GM18867 (cell line): ENCODE data around the gene CEP85L.

ENCODE experiments used
- ATAC-seq: cut with Tn5 transposase; IDR thresholded peaks from one replicate; pipeline ENCODE4 v1.9.1; 2021; ENCODE audit warnings: mild to moderate bottlenecking, moderate library complexity; ENCODE audit not compliant: unreplicated experiment

CEP85L gene

DNA sequence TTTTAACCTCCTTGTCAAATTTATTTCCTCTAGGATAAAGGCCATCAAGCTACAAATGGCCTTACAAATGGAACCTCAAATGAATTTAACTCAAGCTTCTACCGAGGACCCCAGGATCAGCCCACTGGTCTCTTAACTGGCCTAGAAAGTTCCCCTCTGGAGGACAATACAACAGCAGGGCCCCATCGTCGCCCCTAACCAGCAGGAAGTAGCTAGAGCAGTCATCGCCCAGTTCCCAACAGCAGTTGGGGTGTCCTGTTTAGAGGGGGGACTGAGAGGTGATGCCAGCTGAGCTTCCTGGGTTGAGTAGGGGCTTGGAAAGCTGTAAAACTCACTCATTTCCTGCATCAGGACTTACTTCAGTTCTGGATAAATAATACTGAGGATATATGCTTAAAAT lies 25.6 kb downstream of the CEP85L start:
- no peak for ATAC-seq

DNA sequence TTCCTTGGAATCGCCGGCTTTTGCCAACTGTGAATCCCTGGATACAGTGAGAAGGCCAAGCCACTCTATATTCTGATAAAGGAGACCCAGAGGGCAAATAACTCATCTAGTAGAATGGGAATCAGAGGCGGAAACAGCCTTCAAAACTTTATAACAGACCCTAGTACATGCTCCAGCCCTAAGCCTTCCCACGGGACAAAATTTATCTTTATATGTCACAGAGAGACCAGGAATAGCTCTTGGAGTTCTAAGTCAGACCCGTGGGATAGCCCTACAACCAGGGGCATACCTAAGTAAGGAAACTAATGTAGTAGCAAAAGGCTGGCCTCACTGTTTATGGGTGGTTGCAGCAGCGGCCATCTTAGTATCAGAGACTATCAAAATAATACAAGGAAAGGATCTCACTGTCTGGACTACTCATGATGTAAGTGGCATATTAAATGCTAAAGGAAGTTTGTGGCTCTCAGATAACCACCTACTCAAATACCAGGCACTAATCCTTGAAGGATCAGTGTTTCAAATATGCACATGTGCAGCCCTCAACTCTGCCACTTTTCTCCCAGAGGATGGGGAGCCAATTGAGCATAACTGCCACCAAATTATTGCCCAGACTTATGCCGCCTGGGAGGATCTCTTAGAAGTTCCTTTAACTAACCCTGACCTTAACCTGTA lies 29.5 kb downstream of the CEP85L start:
- ATAC-seq = no peak

DNA sequence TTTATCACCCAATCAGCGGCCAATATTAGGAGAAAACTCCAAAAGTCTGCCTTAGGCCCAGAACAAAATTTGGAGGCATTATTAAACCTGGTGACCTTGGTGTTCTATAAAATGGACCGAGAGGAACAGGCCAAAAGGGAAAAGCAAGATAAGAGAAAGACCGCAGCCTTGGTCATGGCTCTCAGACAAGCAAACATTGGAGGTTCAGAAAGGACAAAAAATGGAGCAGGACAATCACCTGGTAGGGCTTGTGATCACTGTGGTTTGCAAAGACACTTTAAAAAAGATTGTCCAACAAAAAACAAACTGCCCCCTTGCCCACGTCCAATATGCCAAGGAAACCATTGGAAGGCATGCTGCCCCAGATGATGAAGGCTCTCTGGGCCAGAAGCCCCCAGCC lies 31.2 kb downstream of the CEP85L start:
- ATAC-seq = no peak

DNA sequence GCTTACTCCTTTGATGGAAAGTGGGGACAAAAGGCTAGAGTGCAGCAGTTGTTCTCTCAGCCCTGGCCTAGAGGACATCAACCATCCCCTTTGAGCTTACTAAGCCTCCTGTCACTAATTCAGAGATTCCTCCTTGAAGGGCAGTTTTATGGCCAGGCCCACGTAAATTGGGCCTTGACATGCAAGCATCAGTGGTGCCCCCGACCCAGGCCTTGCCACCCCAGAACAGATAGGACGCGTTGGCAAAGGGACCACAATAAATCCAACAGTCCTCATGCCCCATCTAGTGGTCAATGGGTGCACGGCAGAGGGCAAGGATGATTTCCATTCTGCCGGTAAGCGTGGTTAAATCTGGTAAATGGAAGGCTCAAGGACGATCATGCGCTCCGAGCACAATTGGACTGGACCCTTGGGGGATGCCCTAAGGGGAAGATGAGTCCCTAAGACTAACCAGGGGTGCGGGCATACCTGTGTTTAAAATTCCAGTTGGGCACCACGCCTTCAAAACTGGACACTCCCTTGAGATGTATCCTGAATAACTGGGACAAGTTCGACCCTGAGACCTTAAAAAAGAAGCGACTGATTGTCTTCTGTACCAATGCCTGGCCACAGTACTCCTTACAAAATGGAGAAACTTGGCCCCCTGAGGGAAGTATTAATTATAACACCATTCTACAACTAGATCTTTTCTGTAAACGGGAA lies 32.6 kb downstream of the CEP85L start:
- peak; percentile 97 for ATAC-seq

DNA sequence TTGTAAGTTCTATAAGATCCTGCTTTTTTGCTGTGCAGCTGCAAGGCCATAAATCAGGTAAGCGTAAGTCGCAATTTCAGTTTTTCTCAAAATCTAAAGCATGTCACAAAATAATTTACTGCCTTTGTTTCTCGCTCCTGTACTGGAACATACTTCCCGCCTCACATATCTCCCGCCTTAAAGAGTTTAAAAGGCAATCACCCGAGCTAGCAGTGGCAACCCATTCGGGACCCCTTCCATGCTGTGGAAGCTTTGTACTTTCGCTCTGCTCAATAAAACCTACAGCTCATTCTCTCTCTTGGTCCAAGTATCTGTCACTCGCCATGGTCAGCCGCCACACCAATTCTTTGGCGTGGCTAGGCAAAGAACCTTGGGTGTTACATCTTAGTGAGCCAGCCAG lies 34.0 kb downstream of the CEP85L start:
- no peak for ATAC-seq

DNA sequence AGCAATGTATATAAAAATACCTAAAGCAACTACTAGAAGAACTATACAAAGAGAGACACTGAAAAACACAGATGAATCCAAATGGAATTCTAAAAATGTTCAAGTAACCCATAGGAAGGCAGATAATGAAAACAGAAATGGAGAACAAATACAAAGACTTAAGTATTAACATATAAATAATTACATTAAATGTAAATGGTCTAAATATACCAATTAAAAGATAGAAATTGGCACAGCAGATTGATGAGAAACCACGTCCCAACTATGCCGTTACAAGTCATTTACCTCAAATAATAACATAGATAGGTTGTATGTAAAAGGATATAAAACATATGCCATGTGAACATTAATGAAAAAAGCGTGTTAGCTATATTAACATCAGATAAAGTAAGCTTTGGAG lies 40.1 kb downstream of the CEP85L start:
- no peak for ATAC-seq

DNA sequence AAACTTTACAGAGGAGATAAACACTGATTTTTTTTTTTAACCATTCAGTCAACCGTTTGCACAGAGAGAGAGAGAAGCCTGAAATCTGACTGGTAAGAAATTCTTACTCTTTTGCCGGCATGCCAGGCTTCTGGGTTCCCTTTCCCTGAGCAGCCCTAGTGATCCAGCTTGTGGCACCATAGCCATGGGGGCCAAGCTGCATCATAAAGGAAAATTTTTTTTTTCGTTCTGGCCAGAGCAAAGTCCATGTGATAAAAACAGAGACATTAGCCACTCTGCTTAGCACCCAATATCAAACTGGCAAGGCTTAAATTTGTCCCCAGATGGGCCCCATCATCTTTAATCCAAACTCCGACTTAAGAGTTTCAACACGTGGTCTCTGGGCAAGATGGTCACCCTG lies 44.5 kb downstream of the CEP85L start:
- no peak for ATAC-seq

DNA sequence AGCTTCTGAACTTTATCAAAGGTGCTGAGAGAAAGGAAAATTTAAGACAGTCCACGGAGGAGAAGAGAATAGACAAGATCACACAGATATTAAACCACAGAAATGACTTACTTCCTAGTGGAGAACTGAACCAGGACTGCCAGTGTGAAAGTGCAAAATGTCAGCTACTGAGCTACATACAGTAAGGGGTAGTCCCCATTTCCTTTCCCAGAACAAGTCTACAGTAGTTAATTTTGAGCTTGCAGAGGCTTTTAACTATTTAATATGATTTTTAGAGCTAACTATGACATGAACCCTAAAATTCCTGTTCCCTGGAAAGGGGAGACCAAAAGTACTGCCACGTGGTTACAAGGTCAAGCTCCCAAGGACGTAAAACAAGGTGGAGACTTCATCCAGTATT lies 45.1 kb downstream of the CEP85L start:
- no peak for ATAC-seq

DNA sequence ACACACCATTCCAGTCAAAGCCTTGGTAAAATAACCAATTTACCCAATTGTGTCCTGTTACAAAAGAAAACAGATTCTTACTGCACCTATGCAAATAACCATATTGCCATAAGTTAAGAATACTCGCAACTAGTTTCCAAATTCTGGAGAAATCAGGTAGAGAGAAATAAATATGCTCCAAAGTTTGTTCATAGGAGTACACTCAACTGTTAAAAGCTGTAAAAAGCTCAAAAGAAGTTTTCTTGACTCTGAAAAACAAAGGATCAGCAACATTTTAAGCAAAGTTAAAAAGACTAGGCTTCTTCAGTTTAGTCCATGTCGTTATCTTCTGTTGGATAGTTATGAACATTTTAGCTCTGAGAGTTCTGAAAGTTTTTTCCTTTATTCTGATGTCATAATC lies 48.0 kb downstream of the CEP85L start:
- no peak for ATAC-seq

DNA sequence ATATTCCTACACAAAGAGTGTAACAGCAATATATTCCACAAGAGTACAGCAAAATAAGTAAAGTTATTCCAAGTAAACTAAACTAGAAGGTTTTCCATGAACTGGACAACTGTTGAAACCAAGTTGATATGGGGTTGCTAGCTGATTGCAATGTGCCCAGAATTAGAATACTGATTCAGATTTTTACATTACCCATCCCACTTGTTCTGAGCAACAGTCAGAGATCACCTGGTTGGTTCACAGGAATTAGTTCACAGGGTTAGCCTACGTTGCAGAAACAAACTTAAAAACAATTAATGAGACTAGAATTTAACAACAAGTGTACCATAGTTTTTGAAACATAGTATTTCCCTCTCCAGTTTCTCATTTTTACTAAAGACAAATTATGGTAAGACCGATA lies 49.1 kb downstream of the CEP85L start:
- no peak for ATAC-seq

DNA sequence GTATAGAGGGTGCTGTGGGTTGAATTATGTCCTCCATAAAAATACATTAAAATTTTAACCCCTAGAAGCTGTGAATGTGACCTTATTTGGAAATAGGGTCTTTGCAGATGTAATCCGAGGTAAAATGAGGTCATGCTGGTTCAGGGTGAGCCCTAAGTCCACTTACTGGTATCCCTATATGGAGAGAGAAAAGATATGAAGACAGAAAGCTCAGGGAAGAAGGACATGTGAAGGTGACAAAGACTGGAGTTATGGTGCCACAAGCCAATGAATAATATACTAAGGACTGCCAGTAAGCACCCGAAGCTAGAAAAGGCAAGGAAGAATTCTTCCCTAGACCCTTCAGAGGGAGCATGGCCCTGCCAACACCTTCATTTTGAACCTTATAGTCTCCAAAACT lies 53.1 kb downstream of the CEP85L start:
- no peak for ATAC-seq

DNA sequence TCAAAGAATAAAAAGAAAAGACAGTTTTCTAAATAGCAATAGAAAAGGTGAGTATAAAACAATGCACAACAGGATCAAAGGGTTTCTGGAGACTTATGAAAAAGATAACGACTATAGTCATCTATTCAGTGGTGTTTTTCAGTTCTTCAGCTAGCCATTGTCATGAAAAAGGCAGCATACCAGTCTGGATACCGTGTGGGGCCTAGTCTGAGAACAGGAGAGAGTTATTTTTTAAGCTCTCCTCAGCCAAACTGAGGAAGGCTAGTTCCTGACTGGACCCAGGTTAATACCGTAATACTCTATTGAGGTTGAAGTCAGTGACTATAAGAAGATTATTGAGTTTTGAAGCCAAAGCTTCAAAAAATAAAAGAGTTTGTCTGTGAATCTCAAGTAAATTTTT lies 53.8 kb downstream of the CEP85L start:
- no peak for ATAC-seq

DNA sequence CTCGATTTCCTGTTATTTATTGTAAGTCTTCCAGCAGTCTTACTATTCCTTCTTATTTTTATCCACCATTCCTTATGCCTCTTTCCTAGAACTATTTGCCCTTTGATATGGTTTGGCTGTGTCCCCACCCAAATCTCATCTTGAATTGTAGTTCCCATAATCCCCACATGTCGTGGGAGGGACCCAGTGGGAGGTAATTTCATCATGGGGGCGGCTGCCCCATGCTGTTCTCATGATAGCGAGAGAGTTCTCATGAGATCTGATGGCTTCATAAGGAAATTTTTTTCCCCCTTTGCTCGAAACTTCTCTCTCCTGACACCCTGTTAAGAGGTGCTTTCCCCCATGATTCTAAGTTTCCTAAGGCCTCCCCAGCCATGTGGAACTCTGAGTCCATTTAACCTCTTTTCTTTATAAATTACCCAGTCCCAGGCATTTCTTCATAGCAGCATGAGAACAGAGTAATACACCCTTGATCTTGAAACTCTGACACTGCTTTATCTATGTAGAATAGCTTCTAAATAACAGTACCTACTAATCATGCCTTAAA lies 54.5 kb downstream of the CEP85L start:
- no peak for ATAC-seq

DNA sequence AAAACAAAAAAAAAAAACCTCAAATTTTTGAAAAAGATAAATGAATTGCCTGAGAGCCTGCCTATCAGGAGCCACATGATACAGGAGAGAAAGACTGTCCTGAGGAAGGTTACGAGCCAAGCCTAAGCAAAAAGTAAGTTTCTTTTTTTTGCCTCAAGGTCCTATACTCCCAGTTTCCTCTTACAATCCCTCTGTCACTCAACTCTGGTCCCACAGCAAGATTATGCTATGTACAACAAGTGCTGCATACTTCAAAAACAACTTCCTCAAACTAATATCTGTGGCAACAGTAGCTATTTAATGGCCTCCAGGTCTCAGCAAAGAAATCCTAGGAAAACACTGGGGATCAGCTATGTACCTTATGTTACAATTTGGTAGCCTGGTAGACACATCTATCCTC lies 56.5 kb downstream of the CEP85L start:
- no peak for ATAC-seq

DNA sequence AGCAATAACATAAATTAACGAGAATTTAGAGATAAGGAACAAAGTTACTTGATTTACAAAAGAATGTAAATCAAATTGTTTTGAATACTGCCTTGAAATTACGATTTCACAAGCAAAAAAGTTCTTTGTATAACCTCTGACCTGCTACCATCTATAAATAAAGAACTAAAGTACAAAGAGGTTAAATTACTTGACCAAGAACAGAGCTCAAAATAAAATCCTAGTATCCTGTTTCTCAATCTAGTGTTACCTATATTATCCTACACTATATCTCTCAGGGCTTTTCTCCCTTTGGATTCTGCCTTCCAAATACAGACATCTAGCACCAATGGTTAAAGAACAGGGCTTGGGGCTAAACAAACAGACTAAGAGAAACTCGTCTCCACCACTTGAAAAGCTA lies 59.5 kb downstream of the CEP85L start:
- no peak for ATAC-seq

DNA sequence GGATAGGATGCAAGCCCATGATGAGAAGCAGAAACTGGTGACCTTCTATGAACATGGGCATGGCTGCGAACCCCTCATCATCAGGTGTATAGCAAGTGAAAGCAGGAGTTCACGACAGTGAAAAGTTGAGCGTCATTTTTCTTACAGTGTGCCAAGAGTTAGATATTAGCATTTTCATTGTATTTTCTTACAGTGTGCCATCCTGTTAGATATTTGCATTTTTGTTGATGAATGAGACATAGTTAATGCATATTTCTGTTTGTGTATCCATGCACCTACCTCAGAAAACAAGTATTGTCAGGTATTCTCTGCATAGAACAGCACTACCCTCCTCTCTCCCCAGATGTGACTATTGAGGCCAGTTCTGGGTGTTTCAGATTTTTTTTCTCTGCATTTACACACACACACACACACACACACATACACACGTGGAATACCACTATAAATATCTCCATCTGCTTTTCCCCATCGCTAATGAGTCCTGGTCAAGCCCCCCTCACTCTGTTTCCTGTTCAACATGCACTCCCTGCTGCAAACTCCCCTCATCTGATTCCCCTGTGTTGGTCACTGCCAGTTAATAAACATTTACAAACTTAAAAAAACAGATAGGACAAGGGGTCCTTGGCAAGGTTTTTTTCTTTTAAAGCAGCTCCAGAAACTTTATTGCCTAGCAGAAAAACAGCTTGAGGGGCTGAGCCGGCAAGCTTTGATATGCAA lies 61.6 kb downstream of the CEP85L start:
- ATAC-seq = no peak

DNA sequence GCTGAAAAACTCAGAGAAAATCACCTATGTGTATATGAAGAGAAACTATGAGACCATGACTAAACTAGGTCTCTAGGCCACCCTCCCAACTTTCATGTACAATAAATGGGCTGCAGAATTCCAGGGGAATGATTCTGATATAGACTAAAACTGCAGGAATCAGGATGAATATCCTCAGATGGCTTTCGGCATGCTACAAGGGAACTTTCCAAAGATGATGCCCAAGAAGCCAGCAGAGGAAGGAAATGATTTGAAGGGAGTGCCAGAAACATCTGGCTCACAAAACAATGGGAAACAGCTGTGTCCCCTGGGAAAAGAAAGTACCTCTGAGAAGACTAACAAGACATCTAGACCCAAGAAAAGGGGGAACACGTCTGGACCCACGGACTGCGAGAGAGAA lies 62.2 kb downstream of the CEP85L start:
- ATAC-seq = no peak

DNA sequence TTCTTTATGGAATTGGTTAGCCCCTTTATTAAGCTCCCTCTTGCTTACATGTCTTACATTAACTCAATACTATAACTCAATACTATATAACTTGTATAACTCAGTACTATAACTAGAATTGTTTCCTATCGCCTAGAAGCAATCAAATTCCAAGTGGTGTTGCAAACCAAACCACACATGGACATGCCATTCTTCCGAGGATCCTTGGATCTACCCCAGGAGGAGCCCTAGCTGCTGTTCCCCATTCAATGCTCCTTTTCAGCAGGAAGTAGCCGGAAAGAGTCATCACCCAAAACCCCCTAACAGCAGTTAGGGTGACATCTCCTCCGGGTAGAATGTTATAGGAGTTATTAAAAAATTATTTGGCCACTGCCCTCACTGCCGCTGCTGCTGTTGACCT lies 62.8 kb downstream of the CEP85L start:
- ATAC-seq = no peak

DNA sequence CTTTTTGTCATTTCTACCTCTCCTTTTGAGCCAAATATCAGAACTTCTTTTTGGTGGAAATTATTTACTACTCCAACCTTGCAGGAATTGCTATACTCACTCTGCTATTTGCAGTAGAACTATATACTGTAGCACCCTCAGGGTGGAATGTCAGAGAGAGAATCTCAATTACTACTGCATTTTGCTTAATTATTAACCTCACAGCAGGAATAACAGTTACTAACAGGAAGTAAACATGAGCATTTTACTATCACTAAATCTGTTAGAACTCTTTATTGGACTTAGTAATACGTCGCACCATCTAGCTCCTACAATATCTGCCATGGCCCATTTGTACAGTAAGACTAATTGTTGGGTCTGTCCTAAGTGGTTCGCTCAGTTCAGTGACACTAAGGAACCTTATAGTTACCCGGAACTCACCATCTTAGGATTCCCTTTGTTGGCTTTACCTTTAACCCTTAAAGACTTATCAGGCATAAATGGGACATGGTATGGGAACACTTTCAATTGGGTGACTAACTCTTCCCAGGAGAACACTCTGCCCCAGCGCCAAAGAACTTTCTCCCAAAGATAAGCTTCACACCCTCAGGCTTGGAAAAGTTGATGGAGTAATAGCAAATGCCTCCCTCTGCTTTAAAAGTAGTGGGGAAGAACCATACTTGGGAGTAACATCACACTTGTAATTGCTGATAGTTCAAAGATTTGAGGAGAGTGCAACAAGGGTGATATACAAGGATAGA lies 64.5 kb downstream of the CEP85L start:
- ATAC-seq = no peak

DNA sequence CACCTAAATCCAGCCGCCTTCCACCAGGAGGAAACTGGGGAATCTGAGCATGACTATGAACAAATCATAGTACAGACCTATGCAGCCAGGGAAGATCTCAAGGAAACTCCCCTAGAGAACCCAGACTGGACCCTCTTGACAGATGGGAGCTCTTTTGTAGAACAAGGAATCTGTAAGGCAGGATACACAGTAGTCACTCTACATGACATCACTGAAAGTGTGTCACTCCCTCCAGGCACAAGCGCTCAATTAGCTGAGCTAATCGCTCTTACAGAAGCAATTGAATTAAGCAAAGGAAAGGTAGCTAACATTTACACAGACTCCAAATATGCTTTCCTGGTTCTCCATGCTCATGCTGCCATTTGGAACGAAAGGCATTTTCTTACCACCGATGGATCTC lies 66.5 kb downstream of the CEP85L start:
- no peak for ATAC-seq

DNA sequence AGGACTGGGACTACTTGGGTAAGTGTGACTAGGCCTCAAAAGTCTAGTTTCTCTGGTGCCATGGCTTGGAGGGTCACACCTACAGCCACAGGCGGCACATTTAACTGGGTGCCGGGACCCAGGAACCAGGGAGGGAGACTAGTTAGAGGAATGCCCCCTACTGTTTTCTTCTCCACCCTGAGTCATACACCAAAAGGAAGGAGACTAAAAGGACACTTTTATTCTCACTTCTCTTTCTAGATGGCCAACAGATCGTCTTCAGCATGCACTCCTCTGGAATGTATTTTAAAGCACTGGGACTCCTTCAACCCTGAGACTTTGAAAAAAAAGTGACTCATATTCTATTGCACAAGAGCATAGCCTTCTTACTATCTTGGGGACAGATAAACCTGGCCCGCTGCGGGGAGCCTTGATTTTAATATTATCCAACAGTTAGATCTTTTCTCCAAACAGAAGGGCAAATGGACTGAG lies 69.9 kb downstream of the CEP85L start:
- ATAC-seq = no peak
